GM06990 (cell line): ENCODE data around the gene GRK3.
"Not testable (repeated sequence)": the region's sequence is repeated elsewhere in the genome, so short reads cannot be mapped to it uniquely, and the experiment has no call there.

Source experiments
- DNase-seq: peaks from one replicate; pipeline ENCODE4 v3.0.0-alpha.2; 2011; ENCODE audit not compliant: insufficient read length; ENCODE audit errors: extremely low read depth
- H3K27me3 ChIP-seq: replicated peaks from 2 replicates; pipeline ENCODE4 v1.6.0; 2011; ENCODE audit warnings: low read length; ENCODE audit not compliant: control insufficient read depth, insufficient read depth
- H3K36me3 ChIP-seq: 2 replicates; pipeline ENCODE4 v1.5.1; 2011; ENCODE audit warnings: low read length; ENCODE audit not compliant: control insufficient read depth, insufficient read depth
- H3K4me3 ChIP-seq: replicated peaks from 2 replicates; pipeline ENCODE4 v1.5.1; 2011; ENCODE audit warnings: low read depth, mild to moderate bottlenecking, control low read depth, low read length
- CTCF ChIP-seq: IDR thresholded peaks from 2 replicates; pipeline ENCODE4 v1.5.1; 2011; ENCODE audit warnings: low read length, control low read depth, mild to moderate bottlenecking, inconsistent platforms; ENCODE audit not compliant: insufficient read depth, poor library complexity, severe bottlenecking

GRK3 gene

GRCh38 chr22:25569361-25569760 is 4.9 kb downstream of the GRK3 start:
- Histone ChIP-seq H3K4me3 (peak overlapping the region; percentile 26), H3K27me3 (no peaks in the 10 kb centered on the region), H3K36me3 (no peaks in the 10 kb centered on the region)
- TF ChIP-seq CTCF, result no peak
- DNase-seq, result no peak

DNA sequence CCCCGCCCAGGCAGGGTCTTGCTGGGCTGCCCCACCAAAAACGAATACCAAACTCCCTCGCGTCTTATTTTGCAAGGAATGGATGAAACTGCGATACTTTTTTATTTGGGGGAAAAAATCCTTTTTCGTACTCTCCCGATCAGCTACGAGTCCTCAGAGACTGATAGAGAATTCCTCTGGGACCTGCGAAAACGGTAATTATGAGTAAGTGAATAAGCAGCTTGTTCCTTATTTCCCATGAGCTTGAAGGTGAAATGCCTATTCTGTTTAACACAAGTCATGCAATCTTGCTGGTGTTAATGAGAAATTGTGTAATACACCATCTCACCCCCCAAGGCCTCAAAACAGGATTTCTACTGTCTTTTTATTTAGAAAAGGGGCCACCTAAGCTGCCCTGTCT is 5.5 kb downstream of the GRK3 start:
- peak; percentile 26 for DNase-seq
- no peaks in the 10 kb centered on the region for H3K27me3 ChIP-seq
- H3K4me3 ChIP-seq, result peak overlapping the region; percentile 26
- no peak for TF ChIP-seq CTCF
- H3K36me3 ChIP-seq, result no peaks in the 10 kb centered on the region

- TF ChIP-seq CTCF, result no peak
- Histone ChIP-seq H3K36me3 (no peaks in the 10 kb centered on the region), H3K4me3 (no peak overlapping the region), H3K27me3 (no peaks in the 10 kb centered on the region)
- DNase-seq, result no peak
These were observed 6.0 kb downstream of the GRK3 start for GRCh38 chr22:25570486-25570885.

- not testable (repeated sequence) for H3K4me3 ChIP-seq, DNase-seq, H3K36me3 ChIP-seq, H3K27me3 ChIP-seq
These were observed 7.7 kb downstream of the GRK3 start for GRCh38 chr22:25571969-25572707.

- TF ChIP-seq CTCF, result no peak
- Histone ChIP-seq H3K36me3 (no peaks in the 10 kb centered on the region), H3K27me3 (no peaks in the 10 kb centered on the region), H3K4me3 (no peak overlapping the region; the same call in 1 of the 2 replicates)
- DNase-seq, result peak; percentile 82
These were observed 8.3 kb downstream of the GRK3 start for GRCh38 chr22:25572708-25573171.

DNA sequence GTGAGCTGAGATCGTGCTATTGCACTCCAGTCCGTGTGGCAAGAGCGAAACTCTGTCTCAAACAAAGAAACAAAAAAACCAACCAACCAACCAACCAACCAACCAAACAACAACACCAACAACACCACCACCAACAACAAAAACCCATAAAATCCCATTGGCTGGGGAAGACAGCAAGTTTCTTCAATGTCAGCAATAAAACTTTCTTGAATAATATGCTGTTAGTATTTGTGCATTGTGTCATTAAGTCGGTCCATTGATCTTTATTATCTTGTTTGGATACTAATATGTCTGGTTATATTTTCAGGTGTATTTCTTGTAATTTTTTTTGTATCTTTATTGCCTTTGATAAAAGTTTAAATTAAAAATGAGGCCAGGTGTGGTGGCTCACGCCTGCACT is 9.4 kb downstream of the GRK3 start:
- no peak for DNase-seq
- H3K4me3 ChIP-seq, result no peak overlapping the region
- no peaks in the 10 kb centered on the region for H3K27me3 ChIP-seq
- TF ChIP-seq CTCF, result no peak
- 0 out of 2 replicates have a peak, but pooled peaks cover 2% of the 10 kb centered on the region for H3K36me3 ChIP-seq
